Measurements from ENCODE around the gene QKI. TPM values are rescaled to one million over a fixed set of nuclear protein-coding genes. Genes with fewer than 3 reads are reported as not detected.

QKI gene
- total RNA-seq, 2 experiments from 2014 or later: 61.7 to 74.7 TPM

DNA sequence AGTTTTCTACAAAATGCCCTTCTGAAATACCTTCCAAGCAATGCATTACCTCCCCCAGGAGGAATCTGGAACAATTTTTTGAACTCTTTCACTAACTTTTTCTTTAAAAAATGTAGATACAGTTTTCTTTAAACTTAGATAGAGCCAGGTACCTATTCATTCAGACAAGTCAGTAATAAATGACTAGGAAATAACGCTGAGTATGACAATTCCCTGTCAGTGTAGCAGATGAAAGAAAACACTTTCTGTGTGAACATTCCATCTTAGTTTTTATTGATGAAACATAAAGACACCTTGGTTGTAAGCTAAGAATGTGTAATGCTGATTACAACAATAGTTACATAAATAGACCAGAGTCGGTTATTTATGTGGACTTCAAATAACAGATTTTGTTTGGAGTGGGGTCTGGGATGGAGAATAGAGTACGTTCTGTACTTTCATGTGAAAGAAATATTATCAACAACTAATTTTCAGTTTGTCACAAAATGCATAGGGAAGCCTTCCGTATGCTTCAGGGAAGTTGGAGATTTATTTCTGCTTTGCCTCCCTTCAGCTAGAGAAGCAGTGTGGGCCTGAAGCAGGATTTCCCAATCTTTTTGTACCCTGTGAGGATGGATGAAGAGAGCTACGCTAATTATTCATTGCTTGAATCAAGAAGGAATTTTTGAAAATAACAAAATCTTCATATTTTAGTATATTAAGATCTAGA is 19.2 kb upstream of the QKI start:
- no peak for DNase-seq
- Mint-ChIP-seq H3K4me1 (peaks cover 7% of the 10 kb centered on the region), H3K9me3 (no peaks in the 10 kb centered on the region), H3K27me3 (peaks cover 36% of the 10 kb centered on the region), H3K4me3 (no peak overlapping the region), H3K27ac (no peak overlapping the region), H3K36me3 (ENCODE audit: low read depth) (no peaks in the 10 kb centered on the region)
- CTCF ChIA-PET: interaction anchor here (1.1 kb wide), 1 partner anchor 76 kb away, joined by 3 read pairs; no protein-coding TSS in a partner anchor
- POLR2A ChIA-PET: no interaction called here

DNA sequence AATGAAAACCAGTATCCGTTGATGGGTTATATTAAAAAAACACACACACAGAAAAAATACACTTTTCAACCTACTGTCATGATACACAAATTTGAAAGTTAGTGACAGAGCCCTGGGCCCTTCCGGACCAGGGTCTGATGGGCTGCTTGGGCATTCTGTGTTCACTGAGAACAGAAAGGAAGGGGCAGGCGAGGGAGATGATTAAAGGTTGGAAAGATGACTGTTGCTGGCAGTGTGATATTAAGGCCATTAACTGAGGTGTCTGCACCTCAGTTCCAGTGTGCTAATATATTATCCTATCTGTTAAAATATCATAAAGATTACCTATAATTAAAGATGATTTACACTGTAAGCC is 18.7 kb upstream of the QKI start:
- H3K4me3 Mint-ChIP-seq: no peak overlapping the region
- H3K36me3 Mint-ChIP-seq (ENCODE audit: low read depth): no peaks in the 10 kb centered on the region
- no peak for DNase-seq
- ChIA-PET POLR2A (no interaction called here), CTCF (interaction anchor here (1.1 kb wide), 1 partner anchor 77 kb away, joined by 3 read pairs; no protein-coding TSS in a partner anchor)
- peaks cover 33% of the 10 kb centered on the region for H3K27me3 Mint-ChIP-seq
- H3K9me3 Mint-ChIP-seq: no peaks in the 10 kb centered on the region
- H3K4me1 Mint-ChIP-seq: peaks cover 7% of the 10 kb centered on the region
- H3K27ac Mint-ChIP-seq: no peak overlapping the region

DNA sequence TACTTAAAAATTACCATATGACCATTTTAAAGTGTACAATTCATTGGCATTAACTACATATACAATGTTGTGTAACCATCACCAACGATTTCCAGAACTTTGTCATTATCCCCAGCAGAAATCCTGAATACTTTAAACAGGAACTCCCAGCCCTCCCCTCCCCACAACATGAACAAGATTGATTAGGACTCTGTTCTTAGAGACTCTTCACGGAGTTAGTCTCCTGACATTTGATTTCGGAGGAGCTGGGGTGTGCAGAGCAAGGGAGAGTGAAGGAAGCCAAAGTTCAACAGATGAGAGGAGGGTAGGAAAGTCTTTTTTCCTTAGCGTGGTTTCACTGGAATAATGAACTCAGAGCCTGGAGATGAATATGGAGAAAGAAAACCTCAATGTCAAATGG is 17.2 kb upstream of the QKI start:
- POLR2A ChIA-PET: no interaction called here

DNA sequence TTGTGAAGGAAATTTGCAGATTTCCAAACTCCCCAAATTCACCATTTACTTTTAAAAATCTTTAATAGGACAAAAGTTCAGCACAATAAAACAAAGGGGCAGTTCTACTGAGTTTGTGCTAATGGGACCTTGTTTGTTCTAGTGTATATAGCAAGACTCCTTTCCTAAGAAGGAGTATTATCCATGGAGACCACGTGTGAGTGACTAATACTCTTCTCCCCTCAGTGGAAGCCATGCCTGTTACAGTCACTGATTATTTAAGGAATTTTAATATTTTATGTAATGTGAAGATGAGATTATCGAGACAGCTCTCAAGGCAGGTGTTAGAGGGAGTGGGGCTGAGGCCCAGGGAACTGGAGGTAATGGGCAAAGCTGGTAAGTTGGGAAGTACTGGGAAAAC is 16.4 kb upstream of the QKI start:
- Mint-ChIP-seq H3K36me3 (ENCODE audit: low read depth) (no peaks in the 10 kb centered on the region), H3K4me1 (peaks cover 7% of the 10 kb centered on the region), H3K27ac (no peak overlapping the region), H3K9me3 (no peaks in the 10 kb centered on the region), H3K4me3 (no peak overlapping the region), H3K27me3 (peaks cover 26% of the 10 kb centered on the region)
- ChIA-PET CTCF (no interaction called here), POLR2A (no interaction called here)
- DNase-seq: no peak

More for the DNA sequence above, 17.2 kb upstream of the QKI start:
- CTCF ChIA-PET: no interaction called here
- no peaks in the 10 kb centered on the region for H3K9me3 Mint-ChIP-seq
- H3K27ac Mint-ChIP-seq: no peak overlapping the region
- no peaks in the 10 kb centered on the region for H3K36me3 Mint-ChIP-seq (ENCODE audit: low read depth)
- H3K4me1 Mint-ChIP-seq: peaks cover 7% of the 10 kb centered on the region
- no peak overlapping the region for H3K4me3 Mint-ChIP-seq
- no peak for DNase-seq
- peaks cover 30% of the 10 kb centered on the region for H3K27me3 Mint-ChIP-seq

- Mint-ChIP-seq H3K4me1 (peaks cover 7% of the 10 kb centered on the region), H3K36me3 (ENCODE audit: low read depth) (no peaks in the 10 kb centered on the region), H3K9me3 (no peaks in the 10 kb centered on the region), H3K4me3 (no peak overlapping the region), H3K27me3 (peaks cover 26% of the 10 kb centered on the region), H3K27ac (no peak overlapping the region)
- POLR2A ChIA-PET: no interaction called here
- CTCF ChIA-PET: interaction anchor here (1.2 kb wide), 1 partner anchor 13 kb away, joined by 3 read pairs; no protein-coding TSS in a partner anchor
- DNase-seq: no peak
Observed at GRCh38 chr6:163398815-163399214, 15.7 kb upstream of the QKI start.

- peaks cover 11% of the 10 kb centered on the region for H3K4me1 Mint-ChIP-seq
- H3K36me3 Mint-ChIP-seq (ENCODE audit: low read depth): no peaks in the 10 kb centered on the region
- DNase-seq: no peak
- no peaks in the 10 kb centered on the region for H3K9me3 Mint-ChIP-seq
- peaks cover 17% of the 10 kb centered on the region for H3K27me3 Mint-ChIP-seq
- no peak overlapping the region for H3K4me3 Mint-ChIP-seq
- H3K27ac Mint-ChIP-seq: no peak overlapping the region
- ChIA-PET POLR2A (no interaction called here), CTCF (no interaction called here)
Observed at GRCh38 chr6:163400509-163400908, 14.0 kb upstream of the QKI start.

DNA sequence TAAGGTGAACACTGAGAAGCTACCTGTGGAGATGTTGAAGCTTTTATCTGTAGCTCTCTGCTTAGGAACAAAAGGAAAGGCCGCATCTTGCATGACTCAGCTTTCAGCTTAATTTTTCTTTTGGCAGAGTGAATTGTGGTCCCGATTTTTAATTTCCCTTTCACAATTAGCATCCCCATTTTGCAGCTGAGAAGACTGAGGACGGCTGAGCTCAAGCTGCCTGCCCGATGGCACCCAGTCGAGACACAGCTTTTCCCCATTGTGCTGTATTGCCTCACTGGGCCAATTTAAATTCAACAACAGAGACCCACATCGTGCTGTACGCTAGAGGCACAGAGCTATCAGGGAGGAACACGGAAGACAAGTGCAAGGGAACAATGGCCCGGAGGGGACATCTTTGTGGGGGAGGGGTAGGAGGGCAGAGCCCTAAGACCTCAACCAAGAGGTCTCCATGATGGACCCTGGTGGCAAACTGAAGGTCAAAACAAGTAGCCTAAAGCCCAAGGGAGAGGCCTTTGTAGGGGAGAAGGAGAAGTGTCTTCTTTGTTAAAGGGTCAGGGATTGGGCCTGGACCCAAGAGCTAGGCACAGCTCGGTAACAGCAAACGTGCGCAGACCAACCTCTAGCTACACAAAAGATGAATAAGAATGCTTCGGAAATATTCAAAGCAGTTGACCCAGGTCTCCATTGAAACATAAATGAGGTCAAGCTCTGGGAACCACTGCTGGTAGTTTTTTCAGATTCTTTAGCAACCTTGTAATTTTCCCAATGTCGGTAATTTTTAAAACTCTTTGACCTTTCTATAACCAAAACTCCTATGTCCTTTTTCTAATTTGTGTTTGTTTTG is 13.3 kb upstream of the QKI start:
- H3K27me3 Mint-ChIP-seq: peaks cover 14% of the 10 kb centered on the region
- no peaks in the 10 kb centered on the region for H3K9me3 Mint-ChIP-seq
- DNase-seq: no peak
- no peak overlapping the region for H3K4me3 Mint-ChIP-seq
- H3K27ac Mint-ChIP-seq: no peak overlapping the region
- ChIA-PET POLR2A (no interaction called here), CTCF (interaction anchor here (1.1 to 1.4 kb wide), 2 partner anchors 11 to 90 kb away, joined by 3 read pairs; no protein-coding TSS in a partner anchor)
- H3K36me3 Mint-ChIP-seq (ENCODE audit: low read depth): no peaks in the 10 kb centered on the region
- peaks cover 18% of the 10 kb centered on the region for H3K4me1 Mint-ChIP-seq

DNA sequence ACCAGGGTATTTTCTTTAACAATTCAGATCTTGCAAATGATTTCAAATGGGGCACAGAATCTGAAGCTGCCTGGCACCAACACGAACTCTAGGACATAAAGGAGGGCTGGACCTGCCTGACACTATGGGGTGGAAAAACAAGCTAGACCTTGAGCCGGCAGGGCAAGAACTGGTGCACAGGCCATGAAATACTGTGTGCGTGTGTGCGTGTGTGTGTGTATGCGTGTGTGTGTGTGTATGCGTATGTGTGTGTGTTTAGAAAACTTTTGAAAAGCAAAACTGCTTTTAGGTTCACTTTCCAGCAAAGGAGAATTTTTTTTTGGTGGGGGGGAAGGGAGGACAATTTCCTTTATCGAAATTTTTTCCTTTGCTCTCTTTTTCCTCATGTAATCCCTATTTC is 11.9 kb upstream of the QKI start:
- Mint-ChIP-seq H3K4me3 (no peak overlapping the region), H3K9me3 (no peaks in the 10 kb centered on the region), H3K27ac (no peak overlapping the region), H3K4me1 (peaks cover 16% of the 10 kb centered on the region), H3K27me3 (peaks cover 3% of the 10 kb centered on the region), H3K36me3 (ENCODE audit: low read depth) (no peaks in the 10 kb centered on the region)
- ChIA-PET POLR2A (no interaction called here), CTCF (interaction anchor here (1.1 kb wide), 2 partner anchors 13 to 16 kb away, joined by 3 read pairs; no protein-coding TSS in a partner anchor)
- no peak for DNase-seq

- Mint-ChIP-seq H3K36me3 (ENCODE audit: low read depth) (no peaks in the 10 kb centered on the region), H3K27me3 (peaks cover 5% of the 10 kb centered on the region), H3K9me3 (no peaks in the 10 kb centered on the region), H3K27ac (peak overlapping the region; percentile 50), H3K4me1 (peaks cover 16% of the 10 kb centered on the region), H3K4me3 (no peak overlapping the region)
- no peak for DNase-seq
- POLR2A ChIA-PET: interaction anchor here (0.6 kb wide), 1 partner anchor 866 kb away, joined by 8 read pairs; no protein-coding TSS in a partner anchor
- CTCF ChIA-PET: no interaction called here
Observed at GRCh38 chr6:163404825-163405265, 9.7 kb upstream of the QKI start.

- peaks cover 6% of the 10 kb centered on the region for H3K27me3 Mint-ChIP-seq
- CTCF ChIA-PET: interaction anchor here (1.4 kb wide), 1 partner anchor 11 kb away, joined by 11 read pairs; no protein-coding TSS in a partner anchor
- no peaks in the 10 kb centered on the region for H3K9me3 Mint-ChIP-seq
- POLR2A ChIA-PET: interaction anchor here (0.6 kb wide), 1 partner anchor 523 kb away, joined by 3 read pairs; no protein-coding TSS in a partner anchor
- peaks cover 16% of the 10 kb centered on the region for H3K4me1 Mint-ChIP-seq
- peak; percentile 18 for DNase-seq
- peak overlapping the region; percentile 73 for H3K4me3 Mint-ChIP-seq
- peak overlapping the region; percentile 92 for H3K27ac Mint-ChIP-seq
- H3K36me3 Mint-ChIP-seq (ENCODE audit: low read depth): no peaks in the 10 kb centered on the region
Observed at GRCh38 chr6:163405412-163406309, 8.9 kb upstream of the QKI start.

- H3K36me3 Mint-ChIP-seq (ENCODE audit: low read depth): peaks cover 2% of the 10 kb centered on the region
- peaks cover 6% of the 10 kb centered on the region for H3K27me3 Mint-ChIP-seq
- H3K4me3 Mint-ChIP-seq: peak overlapping the region; percentile 73
- no peak for DNase-seq
- ChIA-PET CTCF (interaction anchor here (1.4 kb wide), 1 partner anchor 10 kb away, joined by 11 read pairs; no protein-coding TSS in a partner anchor), POLR2A (interaction anchor here (0.6 kb wide), 1 partner anchor 523 kb away, joined by 3 read pairs; no protein-coding TSS in a partner anchor)
- peak overlapping the region; percentile 92 for H3K27ac Mint-ChIP-seq
- H3K4me1 Mint-ChIP-seq: peaks cover 16% of the 10 kb centered on the region
- H3K9me3 Mint-ChIP-seq: no peaks in the 10 kb centered on the region
Observed at GRCh38 chr6:163406366-163406765, 8.2 kb upstream of the QKI start.

GRCh38 chr6:163406830-163407229 is 7.7 kb upstream of the QKI start:
- peaks cover 16% of the 10 kb centered on the region for H3K4me1 Mint-ChIP-seq
- CTCF ChIA-PET: no interaction called here
- POLR2A ChIA-PET: no interaction called here
- H3K27me3 Mint-ChIP-seq: peaks cover 6% of the 10 kb centered on the region
- H3K4me3 Mint-ChIP-seq: no peak overlapping the region
- no peaks in the 10 kb centered on the region for H3K9me3 Mint-ChIP-seq
- no peak for DNase-seq
- H3K36me3 Mint-ChIP-seq (ENCODE audit: low read depth): peaks cover 3% of the 10 kb centered on the region
- H3K27ac Mint-ChIP-seq: no peak overlapping the region
